Renal pelvis (tissue), 4 donors: ENCODE measurements around the gene ALPL. TPM values are rescaled to one million over a fixed set of nuclear protein-coding genes. Genes with fewer than 3 reads are reported as not detected.
A peak's percentile ranks its signal among the peaks of the same experiment; 100 is the strongest.
"Not testable (repeated sequence)": the region's sequence is repeated elsewhere in the genome, so short reads cannot be mapped to it uniquely, and the experiment has no call there.

Experiments
- DNase-seq: peaks from one replicate; pipeline ENCODE4 v3.0.0-alpha.2; 2013
- polyA plus RNA-seq, 3 donors: library from polyadenylated mRNA; unstranded; fragments of 120-200 nt; gene quantifications; one replicate each; pipeline ENCODE4 v1.2.1, GENCODE V29; 2013; ENCODE audit not compliant: insufficient read length in 3 of 3

ALPL gene
- polyA plus RNA-seq, 3 donors: 44.6 to 49.3 (median 45.9) TPM

DNA sequence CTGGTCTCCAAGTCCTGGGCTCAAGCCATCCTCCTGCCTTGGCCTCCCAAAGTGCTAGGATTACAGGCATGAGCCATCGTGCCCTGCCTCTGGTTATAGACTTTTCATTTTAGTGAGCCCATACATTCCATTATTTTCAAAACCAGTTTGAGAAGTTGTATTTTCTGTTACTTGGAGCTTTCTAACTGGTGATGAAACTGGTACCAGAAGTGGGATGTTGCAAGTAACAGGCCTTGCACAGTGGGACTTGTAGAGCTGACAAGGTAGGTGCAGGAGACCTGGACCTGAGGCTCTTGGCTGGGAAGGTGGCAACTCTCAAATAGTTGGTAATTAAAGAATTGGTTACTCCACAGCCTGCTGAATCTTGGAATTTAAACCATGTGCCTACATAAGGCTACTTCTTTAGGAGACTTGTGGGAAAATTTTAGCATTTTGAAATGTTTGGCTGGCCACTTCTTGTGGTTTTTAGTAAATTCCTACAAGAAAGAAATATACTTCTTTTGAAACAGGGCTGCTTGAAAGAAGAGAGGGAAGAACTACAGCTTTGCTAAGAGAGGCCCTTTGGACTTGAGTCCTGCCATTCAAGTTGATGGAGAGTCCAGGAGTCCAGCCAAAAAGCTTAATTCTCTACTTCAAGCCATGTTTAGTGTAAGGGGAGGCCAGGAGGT lies 9.8 kb upstream of the ALPL start:
- DNase-seq: no peak

DNA sequence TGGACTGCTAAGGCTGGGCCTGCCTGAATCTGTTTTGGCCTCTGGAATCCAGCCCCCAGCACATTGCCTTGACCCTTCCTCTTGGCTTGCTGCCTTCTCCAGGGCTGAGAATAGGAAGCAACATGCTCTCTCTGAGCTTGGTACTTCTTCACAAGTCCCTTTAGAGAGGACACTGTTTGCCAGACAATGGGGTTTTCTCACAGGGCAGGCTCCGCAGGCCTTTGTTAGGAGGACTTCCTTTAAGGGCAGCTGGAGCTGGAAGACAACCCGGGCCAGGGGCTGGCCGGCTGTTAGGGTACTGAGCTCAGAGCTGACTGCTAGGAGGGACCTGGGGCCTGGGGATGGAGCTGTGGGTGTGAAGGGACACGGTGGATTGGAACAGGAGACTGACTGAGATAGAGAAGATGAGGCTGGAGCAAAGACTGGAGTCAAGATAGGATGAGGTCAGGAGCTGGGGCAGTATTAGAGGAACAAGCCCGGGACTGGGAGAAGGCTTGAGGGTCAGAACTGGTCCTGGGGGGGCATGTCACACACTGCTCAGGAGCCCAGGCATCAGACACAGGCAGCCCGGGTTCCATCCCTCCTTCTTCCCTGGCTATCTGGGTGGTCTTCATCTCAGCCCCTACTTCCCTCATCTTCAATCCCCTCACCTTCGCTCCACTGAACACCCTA lies 5.4 kb upstream of the ALPL start:
- no peak for DNase-seq

GRCh38 chr1:21506804-21507203 lies 2.4 kb upstream of the ALPL start:
- DNase-seq: no peak

GRCh38 chr1:21507511-21508270 lies 1.5 kb upstream of the ALPL start:
- no peak for DNase-seq

DNA sequence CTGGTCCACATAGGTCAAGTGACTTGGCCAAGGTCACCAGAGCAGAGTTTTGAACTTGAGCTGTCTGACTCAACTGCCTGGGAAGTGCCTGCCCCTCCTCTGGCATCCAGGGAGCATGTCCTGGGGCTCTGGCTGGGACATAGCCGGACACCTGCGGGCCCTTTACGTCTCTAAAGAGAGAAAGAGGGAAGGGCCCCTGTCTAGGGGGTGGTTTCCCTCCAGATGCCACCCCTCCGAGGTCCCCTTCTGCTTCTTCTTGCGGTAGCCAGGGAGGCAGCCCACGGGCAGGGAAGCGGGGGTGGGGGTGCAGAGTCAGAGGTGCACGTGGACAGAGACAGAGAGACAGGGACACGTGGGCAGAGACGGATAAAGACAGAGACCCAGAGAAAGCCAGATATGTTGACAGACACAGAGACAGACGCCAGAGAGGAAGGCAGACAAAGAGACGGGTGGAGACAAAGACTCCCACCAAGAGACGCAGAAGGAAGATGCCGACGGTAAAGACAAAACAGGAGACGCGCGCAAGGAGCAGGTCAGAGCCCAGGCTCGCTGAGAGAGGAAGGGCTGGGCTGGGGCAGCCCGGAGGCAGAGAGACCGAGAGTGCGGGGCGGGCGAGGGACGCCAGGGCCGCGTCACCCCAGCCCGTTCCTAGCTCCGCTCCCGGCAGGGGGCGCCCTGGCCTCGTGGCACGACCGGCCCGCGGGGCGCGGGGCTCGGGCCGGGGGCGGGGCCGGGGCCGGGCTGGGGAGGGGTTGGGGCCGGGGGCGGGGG lies 458 bp upstream of the ALPL start:
- DNase-seq: peak; percentile 62

DNA sequence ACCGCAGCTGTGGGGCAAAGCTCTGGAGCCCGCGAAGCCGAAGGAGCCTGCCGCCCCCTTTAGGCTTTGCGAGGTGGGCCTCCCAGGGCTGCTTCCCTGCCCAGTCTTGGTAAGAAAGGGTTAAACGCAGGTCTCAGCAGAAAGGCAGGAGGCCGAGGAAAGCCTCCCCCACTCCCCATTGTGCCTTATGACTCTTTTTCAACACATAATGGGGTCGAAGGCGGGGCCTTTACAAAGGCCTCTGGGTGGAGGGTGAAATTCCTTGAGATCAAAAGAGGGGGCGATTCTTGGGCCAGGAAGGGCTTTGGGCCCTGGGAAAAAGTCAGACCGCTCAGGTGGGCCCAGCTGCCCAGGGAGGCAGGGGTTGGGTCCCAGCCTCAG lies 880 bp downstream of the ALPL start:
- peak; percentile 21 for DNase-seq

DNA sequence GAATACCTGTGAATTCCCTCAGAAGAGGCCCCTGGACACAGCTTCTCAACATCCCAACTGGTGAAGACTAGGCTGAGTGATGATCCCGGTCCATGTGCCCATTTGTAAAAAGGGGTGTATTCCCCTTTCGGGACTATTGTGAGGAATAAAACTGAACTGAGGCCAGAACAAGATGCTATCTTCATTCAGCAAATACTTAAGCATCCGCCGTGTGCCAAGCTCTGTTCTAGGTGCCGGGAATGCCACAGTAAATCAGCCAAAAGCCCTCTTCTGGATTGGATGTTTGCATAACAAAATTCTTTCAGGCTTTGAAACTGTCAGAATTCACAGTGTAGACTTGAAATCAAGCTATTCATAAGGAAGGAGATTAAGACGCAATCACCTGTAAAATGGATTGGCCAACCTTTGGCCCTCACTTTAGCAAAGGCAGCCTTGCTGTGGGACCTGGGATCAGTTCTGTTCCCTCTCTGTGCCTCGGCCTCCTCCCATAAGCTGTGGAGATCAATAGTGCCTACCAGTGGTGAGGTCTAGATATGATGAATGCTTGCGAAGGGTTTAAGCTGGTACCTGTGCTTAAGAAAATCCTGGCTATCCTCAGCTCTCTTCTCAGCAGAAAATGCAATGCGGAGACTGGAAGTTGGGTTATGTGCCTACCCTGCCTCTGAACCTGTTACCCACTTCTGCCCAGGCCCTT lies 1.8 kb downstream of the ALPL start:
- no peak for DNase-seq

GRCh38 chr1:21511579-21512522 lies 2.6 kb downstream of the ALPL start:
- no peak for DNase-seq

- no peak for DNase-seq
Measured at GRCh38 chr1:21514245-21514644, 5.0 kb downstream of the ALPL start.

DNA sequence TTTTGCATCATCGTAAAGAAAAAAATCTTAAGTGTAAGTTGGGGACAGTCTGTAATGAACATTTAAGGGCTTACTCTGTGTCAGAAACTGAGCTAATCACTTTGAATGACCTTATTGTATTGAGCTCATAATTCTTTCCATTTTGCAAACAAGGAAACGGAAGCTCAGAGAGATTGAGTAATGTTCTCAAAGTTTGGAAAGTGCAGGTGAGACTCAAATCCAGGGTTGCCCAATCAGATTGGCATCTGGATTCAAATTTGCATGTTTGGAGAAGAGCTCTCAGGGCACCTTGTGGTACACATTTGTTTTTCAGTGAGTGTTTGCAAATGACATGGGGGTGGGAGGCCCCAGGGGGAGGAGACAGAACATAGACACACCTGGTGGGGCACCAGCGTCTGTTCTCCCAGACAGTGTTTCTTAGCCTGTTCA lies 8.0 kb downstream of the ALPL start:
- no peak for DNase-seq

DNA sequence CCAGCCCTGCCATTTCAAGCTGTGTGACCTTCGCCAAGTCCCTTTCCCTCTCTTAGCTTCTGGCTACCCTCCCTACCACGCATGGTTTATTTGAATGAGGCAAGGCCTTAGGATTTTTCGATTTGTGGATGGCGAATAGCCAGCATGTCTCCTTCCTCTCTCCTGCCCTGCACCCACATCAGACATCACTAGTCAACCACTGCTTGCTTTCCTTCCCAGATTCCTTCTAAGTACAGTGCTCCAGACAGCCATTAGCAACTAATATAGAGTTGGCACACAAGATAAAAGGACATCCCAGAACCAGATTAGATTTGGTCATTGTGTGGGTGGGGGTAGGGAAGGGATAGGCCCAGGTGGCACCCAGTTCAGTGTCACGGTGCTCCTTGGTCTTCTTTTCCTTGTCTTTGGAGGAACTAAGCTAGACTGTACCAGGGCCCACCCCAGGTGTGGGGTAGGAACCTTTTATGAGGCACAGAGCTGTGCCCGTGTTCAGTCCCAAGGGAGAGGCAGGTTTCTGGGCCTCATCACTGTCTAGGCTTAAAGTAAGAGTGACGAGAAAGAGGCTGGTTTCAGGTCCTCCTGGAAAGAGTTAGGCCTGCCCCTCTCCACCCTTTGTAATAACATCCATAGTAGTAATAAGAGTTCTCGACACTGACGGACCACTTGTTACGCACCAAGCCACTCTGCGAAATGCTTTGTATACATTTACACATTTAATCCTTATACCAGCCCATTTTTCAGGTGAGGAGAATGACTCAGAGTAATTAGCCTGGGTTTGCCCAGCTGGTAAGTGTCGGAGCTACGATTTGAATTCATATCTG lies 8.6 kb downstream of the ALPL start:
- no peak for DNase-seq

- no peak for DNase-seq
Measured at GRCh38 chr1:21518774-21519455, 9.7 kb downstream of the ALPL start.

GRCh38 chr1:21519486-21520070 lies 10.4 kb downstream of the ALPL start:
- DNase-seq: not testable (repeated sequence)

DNA sequence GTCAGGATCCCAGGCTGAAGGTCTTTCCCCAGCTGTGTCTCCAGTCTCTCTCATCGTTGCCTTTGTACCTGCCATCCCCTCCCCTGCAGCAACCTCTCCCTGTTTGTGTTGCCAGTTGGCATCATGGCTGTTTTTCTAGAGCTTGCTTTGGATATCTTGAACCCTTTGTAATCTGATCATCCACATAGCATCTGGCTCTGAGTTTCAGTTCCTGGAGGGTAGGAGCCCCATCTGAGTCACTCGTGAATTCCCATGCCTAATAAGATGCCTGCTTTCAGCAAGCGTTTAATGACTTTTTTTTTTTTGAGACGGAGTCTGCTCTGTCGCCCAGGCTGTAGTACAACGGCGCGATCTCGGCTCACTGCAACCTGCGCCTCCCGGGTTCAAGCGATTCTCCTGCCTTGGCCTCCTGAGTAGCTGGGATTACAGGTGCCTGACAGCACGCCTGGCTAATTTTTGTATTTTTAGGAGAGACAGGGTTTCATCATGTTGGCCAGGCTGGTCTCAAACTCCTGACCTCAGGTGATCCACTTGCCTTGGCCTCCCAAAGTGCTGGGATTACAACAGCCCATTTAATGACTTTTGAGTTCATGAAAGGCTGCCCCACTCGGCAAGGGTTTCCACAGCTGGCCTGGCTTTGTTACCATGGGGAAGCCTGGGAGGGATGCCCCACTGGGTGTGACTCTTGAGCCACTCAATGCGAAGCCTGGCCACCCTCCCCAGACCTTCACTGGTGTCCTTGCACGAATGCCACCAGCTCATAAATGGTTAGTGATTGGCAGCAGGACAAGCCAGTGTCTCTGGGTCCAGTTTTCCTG lies 11.9 kb downstream of the ALPL start:
- no peak for DNase-seq

DNA sequence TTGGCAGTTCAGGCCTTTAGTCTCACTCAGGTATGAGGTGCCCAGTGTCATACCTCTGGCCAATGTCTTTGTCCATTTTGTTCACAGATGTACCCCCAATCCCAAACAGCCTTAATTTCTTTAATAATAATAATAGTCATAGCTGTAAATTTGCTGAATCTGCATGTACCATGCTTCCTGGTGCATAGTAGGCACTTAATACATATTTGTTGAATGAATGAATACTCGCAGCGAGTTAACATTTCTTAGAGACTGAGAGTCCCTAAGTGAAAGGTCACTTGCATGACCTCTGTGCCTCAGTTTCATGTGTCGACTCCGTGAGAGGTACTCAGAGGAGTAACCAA lies 12.5 kb downstream of the ALPL start:
- DNase-seq: no peak

- no peak for DNase-seq
Measured at GRCh38 chr1:21522525-21523038, 13.4 kb downstream of the ALPL start.

- no peak for DNase-seq
Measured at GRCh38 chr1:21523297-21523813, 14.1 kb downstream of the ALPL start.
